Esophagus (tissue), 2 donors: Measurements from ENCODE around the gene BGN. TPM values are rescaled to one million over a fixed set of nuclear protein-coding genes. Genes with fewer than 3 reads are reported as not detected.

ENCODE experiments used
- H3K27ac ChIP-seq, 2 donors: one replicate each; pipeline ENCODE4 v1.5.1; 2013; ENCODE audit warnings: low read depth in 2 of 2, mild to moderate bottlenecking in 2 of 2, inconsistent platforms in 1 of 2, low read length in 1 of 2, moderate library complexity in 1 of 2
- H3K27me3 ChIP-seq, 2 donors: one replicate each; pipeline ENCODE4 v1.6.1; 2013; ENCODE audit warnings: low read length in 2 of 2, control low read depth in 1 of 2, mild to moderate bottlenecking in 1 of 2; ENCODE audit not compliant: insufficient read depth in 2 of 2, control insufficient read depth in 1 of 2
- H3K36me3 ChIP-seq, 2 donors: one replicate each; pipeline ENCODE4 v1.6.1; 2013; ENCODE audit warnings: low read length in 1 of 2; ENCODE audit not compliant: control insufficient read depth in 2 of 2, insufficient read depth in 2 of 2
- H3K4me1 ChIP-seq, 2 donors: one replicate each; pipeline ENCODE4 v1.6.1; 2013; ENCODE audit warnings: low read length in 1 of 2; ENCODE audit not compliant: control insufficient read depth in 2 of 2, insufficient read depth in 2 of 2
- H3K4me3 ChIP-seq, 2 donors: one replicate each; pipeline ENCODE4 v1.5.1; 2013; ENCODE audit warnings: low read length in 2 of 2, mild to moderate bottlenecking in 2 of 2, low read depth in 1 of 2, moderate library complexity in 1 of 2
- H3K9me3 ChIP-seq, 2 donors: one replicate each; pipeline ENCODE4 v1.6.1; 2013; ENCODE audit warnings: mild to moderate bottlenecking in 2 of 2, low read depth in 1 of 2, low read length in 1 of 2, moderate library complexity in 1 of 2; ENCODE audit not compliant: control insufficient read depth in 2 of 2, insufficient read depth in 1 of 2
- WGBS, 2 donors: extraction: QIAGEN DNeasy Blood & Tissue Kit; methylation state at CpG; one replicate each; pipeline ENCODE4 v1.1.7; 2013; 5-methylcytosine and 5-hydroxymethylcytosine counted together
- polyA plus RNA-seq, 2 donors: library from polyadenylated mRNA; stranded (reverse); fragments of 200-250 nt; gene quantifications; one replicate each; pipeline ENCODE4 v1.2.3, GENCODE V29; 2013
- donor health status: healthy with polysubstance abuse.
- donor health status: Bipolar disorder and iron deficiency.

Gene BGN
- polyA plus RNA-seq, 2 donors = 11.6 to 13.4 TPM

DNA sequence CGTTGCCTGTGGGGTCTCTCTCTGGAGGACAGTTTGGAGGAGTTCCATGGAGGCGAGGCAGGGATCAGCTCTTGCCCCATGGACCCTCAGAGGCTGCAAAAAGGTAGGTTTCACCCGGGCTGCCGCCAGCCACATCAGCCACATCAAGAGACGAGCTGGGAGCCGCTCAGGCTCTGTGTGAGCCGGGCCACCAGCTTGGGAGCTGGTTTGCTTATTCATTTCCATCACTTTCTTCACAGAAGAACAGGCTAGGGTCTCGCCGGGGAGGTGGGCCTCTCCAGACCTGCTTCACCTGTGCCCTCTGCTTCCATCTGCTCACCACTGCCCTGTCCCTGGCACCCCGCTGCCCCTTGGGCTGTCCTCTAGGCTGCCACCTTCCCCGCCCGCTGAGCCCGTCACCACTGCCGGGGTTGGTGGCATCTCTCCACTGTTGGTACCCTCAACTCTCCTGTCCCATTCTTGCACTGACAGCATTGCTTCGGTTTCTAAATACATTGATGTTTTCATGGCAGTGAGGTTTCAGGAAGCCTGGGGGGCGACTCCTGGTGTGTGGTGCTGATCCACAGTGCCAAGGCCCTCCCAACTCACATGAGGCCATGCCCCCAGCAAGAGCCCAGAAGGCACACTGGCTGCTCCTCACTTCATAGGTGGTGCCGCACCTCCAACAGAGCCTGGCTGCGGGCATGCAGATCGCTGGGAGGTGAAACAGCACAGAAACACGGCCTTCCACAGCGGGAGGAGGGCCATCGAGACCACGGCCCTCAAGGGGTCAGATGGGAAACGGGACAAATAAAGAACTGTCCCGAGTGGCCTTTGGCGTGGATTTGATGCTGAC, 44.4 kb upstream of the BGN start:
- Histone ChIP-seq H3K27me3 (no peaks in the 10 kb centered on the region), H3K9me3 (no peaks in the 10 kb centered on the region), H3K4me3 (no peak overlapping the region), H3K36me3 (peaks cover 0 to 6% of the 10 kb centered on the region in 2 donors), H3K4me1 (peaks cover 0 to 5% of the 10 kb centered on the region in 2 donors), H3K27ac (no peak overlapping the region)
- WGBS, 2 donors = 88 to 96% methylated on average over 26 of the region's 26 CpGs

DNA sequence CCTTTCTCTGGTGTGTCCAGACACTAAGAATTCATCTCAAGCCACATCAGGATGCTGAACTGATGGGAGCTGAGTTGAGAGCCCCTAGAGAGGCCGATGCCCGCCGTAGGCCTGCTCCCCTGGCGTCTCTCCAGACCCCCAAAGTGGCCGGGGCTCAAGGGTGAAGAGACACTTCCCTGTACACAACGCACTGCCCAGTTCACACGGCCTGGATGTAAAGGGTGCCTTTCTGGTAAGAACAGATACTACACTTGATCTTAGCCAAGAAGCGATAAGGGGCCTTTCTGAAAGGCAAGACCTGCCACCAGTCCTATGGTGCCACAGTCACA, 43.9 kb upstream of the BGN start:
- Histone ChIP-seq H3K27me3 (no peaks in the 10 kb centered on the region), H3K4me1 (peaks cover 1 to 5% of the 10 kb centered on the region in 2 donors), H3K9me3 (no peaks in the 10 kb centered on the region), H3K27ac (no peak overlapping the region), H3K36me3 (peaks cover 0 to 6% of the 10 kb centered on the region in 2 donors), H3K4me3 (no peak overlapping the region)
- 87 to 94% methylated on average over 8 of the region's 8 CpGs for WGBS, 2 donors

DNA sequence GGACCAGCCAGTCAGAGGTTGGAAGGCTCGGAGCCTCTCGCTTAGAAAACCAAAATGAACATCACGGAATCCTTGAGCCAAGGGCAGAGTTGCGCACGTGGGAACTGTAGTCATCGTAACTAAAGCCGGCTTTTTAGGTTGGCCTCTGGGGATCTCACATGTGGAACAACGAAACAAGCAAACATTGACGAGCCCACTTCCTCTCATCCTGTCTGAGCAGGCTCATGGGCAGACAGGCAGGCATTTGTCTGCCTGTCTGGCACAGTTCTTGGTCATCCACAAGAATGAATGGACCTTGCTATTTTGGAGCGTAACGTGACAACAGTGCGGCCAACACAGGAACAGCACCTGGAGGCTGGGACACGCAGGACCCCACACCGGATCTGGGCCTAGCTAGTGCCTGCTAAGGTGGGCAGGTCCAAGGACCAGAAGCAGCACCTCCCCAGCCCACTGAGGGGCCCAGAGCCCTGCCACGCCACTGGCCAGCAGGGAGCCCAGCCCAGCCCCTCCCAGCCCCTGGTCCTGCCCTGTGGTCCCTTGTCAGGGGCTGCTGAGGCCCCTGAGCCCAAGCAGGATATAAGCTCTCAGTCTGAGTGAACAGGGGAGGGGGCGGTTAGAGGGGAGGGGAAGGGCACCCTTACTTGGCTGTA, 39.8 kb upstream of the BGN start:
- WGBS, 2 donors = 74 to 86% methylated on average over 16 of the region's 16 CpGs
- no peak overlapping the region for H3K4me3 ChIP-seq
- no peaks in the 10 kb centered on the region for H3K27me3 ChIP-seq
- peaks cover 3 to 10% of the 10 kb centered on the region in 2 donors for H3K36me3 ChIP-seq
- no peak overlapping the region for H3K27ac ChIP-seq
- H3K4me1 ChIP-seq = peaks cover 0 to 8% of the 10 kb centered on the region in 2 donors
- no peaks in the 10 kb centered on the region for H3K9me3 ChIP-seq

DNA sequence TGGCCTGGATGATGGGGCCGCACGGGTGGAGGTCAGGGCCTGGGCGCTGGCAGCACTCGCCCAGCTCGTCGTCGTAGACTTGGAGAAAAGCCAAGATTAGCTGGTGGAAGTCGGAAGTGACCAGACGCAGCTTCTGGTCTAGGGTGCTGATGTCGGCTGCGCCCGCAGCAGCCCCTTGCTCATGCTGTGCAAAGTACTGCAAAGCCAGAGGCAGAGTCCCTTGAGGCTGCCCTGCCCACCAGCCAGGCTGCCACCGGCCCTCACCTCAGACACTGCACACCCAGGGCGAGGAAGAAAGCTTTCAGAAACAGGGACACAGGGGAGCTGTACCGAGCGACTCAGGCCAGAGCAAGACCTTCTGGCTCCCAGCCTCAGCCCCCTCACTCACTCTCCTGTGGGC, 39.2 kb upstream of the BGN start:
- no peak overlapping the region for H3K27ac ChIP-seq
- no peaks in the 10 kb centered on the region for H3K27me3 ChIP-seq
- peaks cover 0 to 8% of the 10 kb centered on the region in 2 donors for H3K4me1 ChIP-seq
- peaks cover 3 to 10% of the 10 kb centered on the region in 2 donors for H3K36me3 ChIP-seq
- no peak overlapping the region for H3K4me3 ChIP-seq
- no peaks in the 10 kb centered on the region for H3K9me3 ChIP-seq
- 83 to 87% methylated on average over 16 of the region's 16 CpGs for WGBS, 2 donors

DNA sequence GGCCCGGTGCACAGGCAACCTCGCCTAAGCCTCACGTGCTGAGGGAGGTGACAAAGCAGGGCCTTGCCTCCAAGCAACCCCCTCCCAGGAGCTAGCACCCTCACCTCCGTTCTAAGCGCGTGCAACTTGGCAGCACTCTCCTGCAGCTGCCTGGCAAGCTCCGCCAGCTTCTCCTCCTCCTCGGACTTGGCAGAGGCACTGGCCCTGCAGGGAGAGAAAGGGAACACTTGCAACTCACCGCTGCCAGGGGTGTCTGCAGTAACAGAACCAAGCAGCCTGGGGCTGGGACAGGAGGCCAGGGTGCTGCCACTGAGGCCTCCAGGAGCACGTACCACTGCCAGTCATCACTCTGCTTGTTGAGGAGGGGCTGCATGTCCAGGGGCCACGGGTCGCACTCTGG, 38.6 kb upstream of the BGN start:
- peaks cover 3 to 10% of the 10 kb centered on the region in 2 donors for H3K36me3 ChIP-seq

DNA sequence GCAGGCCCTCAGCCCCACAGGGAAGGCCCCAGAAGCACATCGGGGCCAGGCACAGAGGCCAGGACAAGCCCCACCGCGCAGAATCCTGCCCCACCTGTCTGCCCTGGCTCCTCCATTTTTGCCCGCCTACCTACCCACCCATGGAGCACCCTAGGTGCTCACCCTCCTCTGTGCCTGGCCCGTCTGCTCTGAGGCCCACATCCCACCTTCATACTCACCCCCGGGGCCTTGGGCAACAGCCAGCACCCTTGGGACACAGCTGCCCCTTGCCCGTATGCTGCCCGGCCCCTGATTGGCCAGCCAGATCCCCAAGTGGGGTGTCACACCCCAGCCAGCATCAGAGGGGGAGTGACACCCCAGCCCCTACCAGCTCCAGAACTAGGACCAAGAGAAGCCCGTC, 38.1 kb upstream of the BGN start:
- peaks cover 3 to 10% of the 10 kb centered on the region in 2 donors for H3K36me3 ChIP-seq
- WGBS, 2 donors = 74 to 84% methylated on average over 8 to 9 of the region's 9 CpGs
- no peaks in the 10 kb centered on the region for H3K9me3 ChIP-seq
- H3K27me3 ChIP-seq = no peaks in the 10 kb centered on the region
- H3K4me1 ChIP-seq = peaks cover 0 to 8% of the 10 kb centered on the region in 2 donors
- H3K27ac ChIP-seq = no peak overlapping the region
- H3K4me3 ChIP-seq = no peak overlapping the region

More for the DNA sequence above, 38.6 kb upstream of the BGN start:
- Histone ChIP-seq H3K4me1 (peaks cover 0 to 8% of the 10 kb centered on the region in 2 donors), H3K9me3 (no peaks in the 10 kb centered on the region), H3K27ac (no peak overlapping the region), H3K4me3 (no peak overlapping the region), H3K27me3 (no peaks in the 10 kb centered on the region)
- 53 to 91% methylated on average over 11 to 12 of the region's 12 CpGs for WGBS, 2 donors

DNA sequence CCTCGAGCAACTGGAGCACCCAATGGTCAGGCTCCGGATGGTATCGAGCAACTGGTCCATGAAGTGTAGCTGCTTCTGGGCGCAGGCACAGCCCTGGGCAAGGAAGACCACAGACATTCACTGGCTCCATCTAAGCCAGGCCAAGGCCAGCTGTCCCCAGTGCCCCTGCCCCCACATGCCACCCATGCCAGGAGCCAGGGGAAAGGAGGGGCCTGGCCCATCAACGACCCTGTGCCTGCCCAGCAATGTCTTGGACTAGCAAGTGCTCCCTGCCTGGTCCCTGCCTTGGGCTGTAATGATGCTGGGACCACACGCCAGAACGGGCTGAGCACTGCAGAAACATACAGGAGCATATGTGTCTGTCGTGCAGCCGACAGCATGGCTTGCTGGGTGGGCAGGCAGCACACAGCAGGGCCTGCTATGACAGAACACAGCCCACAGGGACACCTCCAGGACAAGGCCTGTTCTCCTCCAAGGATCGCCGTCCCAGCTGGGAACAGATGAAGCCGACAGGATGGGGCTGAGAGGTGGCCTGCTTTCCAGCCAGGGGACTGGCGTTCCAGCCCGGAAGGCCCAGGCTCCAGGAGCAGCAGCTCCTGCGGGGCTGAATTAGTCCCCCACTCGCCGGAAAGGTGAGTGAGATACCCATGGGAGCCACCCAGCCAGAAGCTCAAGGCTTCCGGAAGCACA, 37.5 kb upstream of the BGN start:
- H3K36me3 ChIP-seq = peaks cover 3 to 10% of the 10 kb centered on the region in 2 donors

DNA sequence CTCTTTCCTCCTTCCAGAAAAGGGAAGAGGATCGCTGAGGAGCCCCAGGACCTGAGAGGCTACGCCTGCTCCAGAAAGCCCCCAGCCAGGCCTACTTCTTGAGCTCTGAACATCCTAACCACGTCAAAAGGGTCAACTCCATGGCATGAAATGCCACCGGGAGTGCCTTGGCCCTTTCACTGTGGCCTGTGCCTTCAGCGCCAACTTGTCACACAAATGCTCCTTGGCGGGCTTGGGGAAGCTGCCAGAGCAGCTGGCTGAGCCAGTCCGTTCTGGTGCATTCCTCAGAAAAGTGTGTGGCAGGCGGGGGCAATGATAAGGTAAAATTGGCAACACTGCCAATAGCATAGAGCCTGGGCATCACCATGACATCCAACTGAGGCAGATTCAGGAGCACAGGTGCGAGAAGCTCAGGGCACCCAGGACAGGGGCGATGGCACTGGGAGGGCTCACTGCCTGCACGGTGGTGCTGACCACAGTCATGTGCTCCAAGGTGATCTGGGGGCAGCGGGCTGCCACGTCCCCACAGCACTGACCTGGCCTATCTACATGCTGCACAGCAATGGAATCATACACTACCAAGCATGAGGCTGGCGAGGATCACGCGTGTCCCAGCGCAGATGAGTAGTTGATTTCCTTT, 36.8 kb upstream of the BGN start:
- Histone ChIP-seq H3K27ac (no peak overlapping the region), H3K4me1 (peaks cover 0 to 8% of the 10 kb centered on the region in 2 donors), H3K4me3 (no peak overlapping the region), H3K9me3 (no peaks in the 10 kb centered on the region), H3K27me3 (no peaks in the 10 kb centered on the region), H3K36me3 (peaks cover 3 to 10% of the 10 kb centered on the region in 2 donors)
- 88 to 91% methylated on average over 17 of the region's 17 CpGs for WGBS, 2 donors

More for the DNA sequence above, 37.5 kb upstream of the BGN start:
- Histone ChIP-seq H3K9me3 (no peaks in the 10 kb centered on the region), H3K4me3 (no peak overlapping the region), H3K4me1 (peaks cover 0 to 8% of the 10 kb centered on the region in 2 donors), H3K27ac (no peak overlapping the region), H3K27me3 (no peaks in the 10 kb centered on the region)
- 86 to 92% methylated on average over 18 of the region's 18 CpGs for WGBS, 2 donors

DNA sequence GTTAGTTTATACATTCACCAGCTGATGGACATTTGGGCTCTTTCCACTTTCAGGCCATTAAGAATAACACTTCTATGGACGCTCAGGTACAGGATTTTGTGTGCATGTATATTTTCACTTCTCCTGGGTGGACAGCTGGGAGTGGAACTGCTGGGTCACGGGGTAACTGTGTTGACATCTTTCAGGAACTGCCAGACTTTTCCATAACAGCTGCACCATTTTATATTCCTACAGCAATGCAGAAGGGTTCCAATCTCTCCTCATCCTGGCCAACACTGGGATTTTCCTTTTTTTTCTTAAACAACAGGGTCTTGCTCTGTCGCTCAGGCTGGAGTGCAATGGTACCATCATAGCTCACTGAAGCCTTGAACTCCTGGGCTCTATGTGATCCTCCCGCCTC, 36.3 kb upstream of the BGN start:
- 86 to 88% methylated on average over 4 of the region's 4 CpGs for WGBS, 2 donors
- Histone ChIP-seq H3K27me3 (no peaks in the 10 kb centered on the region), H3K36me3 (peaks cover 3 to 10% of the 10 kb centered on the region in 2 donors)

More for the DNA sequence above, 36.3 kb upstream of the BGN start:
- Histone ChIP-seq H3K4me1 (peaks cover 0 to 8% of the 10 kb centered on the region in 2 donors), H3K9me3 (no peaks in the 10 kb centered on the region), H3K4me3 (no peak overlapping the region), H3K27ac (no peak overlapping the region)
